Activated T-cell treated with anti-CD3 and anti-CD28 coated beads for 4 hours (primary cell): ENCODE data around the gene RGS7BP.
"Not testable (repeated sequence)": the region's sequence is repeated elsewhere in the genome, so short reads cannot be mapped to it uniquely, and the experiment has no call there.

Source experiments
- DNase-seq: peaks from one replicate; pipeline ENCODE4 v3.0.0-alpha.2; 2020

RGS7BP gene

DNA sequence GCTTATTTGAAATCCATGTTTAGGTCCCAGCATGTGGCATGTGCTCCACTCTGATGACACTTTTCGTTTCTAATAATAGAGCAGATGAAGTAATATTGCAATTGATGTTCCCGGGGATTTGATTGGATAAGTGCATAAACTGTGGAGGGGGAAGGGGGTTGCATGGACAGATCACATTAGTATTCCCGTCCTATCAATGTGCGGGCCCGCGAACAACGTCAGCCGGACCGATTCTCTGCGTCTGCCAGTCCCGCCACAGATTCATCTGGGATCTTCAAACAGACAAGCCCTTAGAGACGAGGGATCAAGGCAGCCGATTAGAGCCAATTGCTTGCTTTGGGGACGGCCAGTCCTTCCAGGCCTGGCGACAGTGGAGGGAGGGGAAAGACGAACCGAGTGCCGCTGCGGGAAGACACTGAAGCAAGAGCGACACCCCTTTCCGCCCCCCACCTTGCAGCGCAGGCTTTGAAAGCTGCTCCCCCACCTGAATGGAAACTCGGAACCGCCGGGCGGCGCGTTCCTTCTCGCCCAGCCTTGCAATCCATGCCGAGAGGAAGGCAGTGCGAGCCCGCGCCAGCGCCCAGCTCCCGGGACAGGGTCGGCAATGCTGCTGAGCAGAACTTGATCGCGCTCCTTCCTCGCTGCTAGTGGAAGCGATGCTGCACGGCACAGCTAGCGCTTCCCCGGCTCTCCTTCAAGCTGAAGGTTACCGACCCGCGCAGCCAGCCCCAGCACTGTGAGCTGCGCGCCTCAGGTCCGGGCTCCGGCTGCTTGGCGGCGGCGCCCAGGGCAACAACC, at the start of gene RGS7BP:
Gene RGS7BP, plus strand, starts transcription at position 247 of the 798 bp plus-strand sequence. CDS start 610 bp downstream, outside the sequence.
- DNase-seq: no peak

DNA sequence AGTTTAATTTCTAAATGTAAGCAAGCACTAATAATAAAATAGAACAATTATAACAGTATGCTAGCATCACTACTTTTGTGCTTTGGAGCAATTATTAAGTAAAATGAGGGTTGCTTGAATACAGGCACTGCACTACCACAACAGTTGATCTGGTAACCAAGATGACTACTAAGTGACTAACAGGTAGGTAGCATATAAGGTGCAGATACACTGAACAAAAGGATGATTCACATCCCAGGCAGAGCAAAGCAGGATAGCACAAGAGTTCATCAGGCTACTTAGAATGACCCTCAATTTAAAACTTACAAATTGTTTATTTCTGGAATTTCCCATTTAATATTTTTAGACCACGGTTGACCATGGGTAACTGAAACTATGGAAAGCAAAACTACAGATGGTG, 48.0 kb upstream of the RGS7BP start:
- DNase-seq: no peak

DNA sequence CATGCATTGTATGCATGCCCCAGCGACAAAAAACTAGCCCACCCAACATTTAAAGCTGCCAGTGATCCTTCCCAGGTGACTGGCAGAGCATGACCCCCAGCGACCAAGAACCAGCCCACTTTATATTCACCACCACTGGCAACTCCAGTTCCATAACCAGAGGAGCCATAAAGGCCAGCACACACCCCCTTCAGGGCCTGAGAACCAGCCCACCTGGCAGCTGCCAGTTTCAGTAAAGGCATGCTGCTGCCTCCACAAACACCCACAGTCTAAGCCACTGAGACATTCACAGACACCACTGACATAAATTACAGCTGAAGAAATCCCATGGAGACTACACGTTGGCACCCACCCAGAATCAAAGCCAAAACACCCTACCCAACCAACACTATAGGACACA, 46.9 kb upstream of the RGS7BP start:
- DNase-seq: no peak

DNA sequence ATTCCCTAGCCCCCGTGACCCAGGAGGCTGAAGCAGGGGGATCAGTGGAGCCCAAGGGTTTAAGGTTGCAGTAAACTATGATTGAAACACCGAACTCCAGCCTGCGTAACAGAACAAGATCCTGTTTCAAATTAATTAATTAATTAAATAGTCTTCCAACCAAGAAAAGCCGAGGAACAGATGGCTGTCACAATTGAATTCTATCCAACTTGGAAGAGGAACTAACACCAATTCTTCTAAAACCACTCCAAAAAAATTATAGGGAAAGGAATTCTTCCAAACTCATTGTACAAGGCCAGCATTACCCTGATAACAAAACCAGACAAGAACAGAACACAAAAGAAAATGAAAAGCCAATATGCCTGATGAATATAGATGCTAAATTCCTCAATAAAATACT, 43.4 kb upstream of the RGS7BP start:
- no peak for DNase-seq

GRCh38 chr5:64486163-64486562, 19.7 kb upstream of the RGS7BP start:
- no peak for DNase-seq

- DNase-seq: no peak
These were observed 18.5 kb upstream of the RGS7BP start for GRCh38 chr5:64487283-64487682.

GRCh38 chr5:64489857-64490256, 16.0 kb upstream of the RGS7BP start:
- DNase-seq: no peak

- DNase-seq: no peak
These were observed 8.4 kb upstream of the RGS7BP start for GRCh38 chr5:64497386-64497785.

- DNase-seq: no peak
These were observed 3.6 kb upstream of the RGS7BP start for GRCh38 chr5:64502196-64502595.

DNA sequence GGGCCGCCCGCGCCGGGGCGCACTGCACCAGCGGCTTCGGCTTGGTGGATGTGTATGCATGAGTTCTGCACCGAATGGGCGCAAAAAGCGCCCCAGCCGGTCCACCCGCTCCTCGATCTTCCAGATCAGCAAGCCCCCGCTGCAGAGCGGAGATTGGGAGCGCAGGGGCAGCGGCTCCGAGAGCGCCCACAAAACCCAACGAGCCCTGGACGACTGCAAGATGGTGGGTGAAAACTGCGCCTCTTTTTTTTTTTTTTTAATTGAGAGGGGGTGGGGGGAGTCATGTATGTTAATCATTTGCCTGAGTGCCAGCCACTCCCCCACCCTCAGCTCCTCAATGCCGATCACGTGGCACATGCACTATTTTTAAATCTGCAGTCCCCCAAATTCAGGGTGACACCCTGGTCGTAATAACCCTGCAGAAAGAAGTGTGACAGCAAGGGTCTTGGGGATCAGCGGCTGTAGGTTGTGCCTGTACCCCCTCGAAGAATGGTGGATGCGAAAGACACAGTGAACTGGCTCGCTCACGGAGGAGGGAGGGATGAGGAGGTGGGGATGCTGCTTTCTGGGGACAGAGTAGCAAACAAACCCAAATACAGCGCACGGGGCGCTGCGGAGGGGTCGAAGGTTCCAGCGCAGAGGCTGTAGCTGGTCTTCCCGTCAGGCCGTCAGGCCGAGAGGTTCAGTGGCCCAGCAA, 900 bp downstream of the RGS7BP start:
- DNase-seq: no peak

GRCh38 chr5:64507264-64507605, 1.4 kb downstream of the RGS7BP start:
- no peak for DNase-seq

- no peak for DNase-seq
These were observed 4.0 kb downstream of the RGS7BP start for GRCh38 chr5:64509828-64510227.

DNA sequence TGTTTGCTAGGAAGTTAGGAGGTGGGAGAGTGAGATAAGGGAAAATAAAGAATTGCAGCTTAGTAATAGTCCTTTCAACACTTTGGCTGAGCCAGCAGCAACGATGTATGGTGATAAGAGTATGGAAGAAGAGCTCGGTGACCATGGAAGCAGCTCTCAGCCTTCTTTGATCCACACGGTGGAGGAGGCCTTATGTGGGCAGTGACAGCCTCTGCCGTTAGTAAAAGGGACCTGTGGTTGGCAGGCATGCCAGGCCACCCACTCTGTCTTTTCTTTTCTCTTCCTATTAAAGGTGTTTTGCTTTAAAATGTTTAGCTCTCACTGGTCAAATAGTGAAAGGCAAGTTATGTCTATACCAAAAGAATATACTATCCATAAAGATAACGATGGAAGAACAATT, 7.7 kb downstream of the RGS7BP start:
- DNase-seq: no peak

DNA sequence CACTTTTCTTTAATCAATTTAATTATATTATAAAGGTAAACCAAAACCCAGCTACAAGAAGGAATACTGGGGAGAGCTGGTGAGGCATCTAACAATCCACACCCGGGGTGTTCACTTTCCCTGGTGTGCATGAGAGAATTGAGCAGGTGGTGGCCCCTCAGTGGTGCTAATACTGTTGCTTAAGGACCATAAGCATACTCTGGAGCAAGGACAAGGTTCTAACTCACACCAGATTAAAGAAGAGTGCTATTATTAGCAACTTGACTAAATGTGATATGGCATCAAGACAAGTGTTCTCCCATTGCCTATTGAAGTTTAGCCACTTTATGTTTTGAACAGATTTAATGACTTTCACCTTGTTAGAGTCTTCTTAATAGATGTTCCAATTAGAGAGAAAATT, 8.8 kb downstream of the RGS7BP start:
- DNase-seq: no peak

- no peak for DNase-seq
These were observed 10.4 kb downstream of the RGS7BP start for GRCh38 chr5:64516216-64516615.

DNA sequence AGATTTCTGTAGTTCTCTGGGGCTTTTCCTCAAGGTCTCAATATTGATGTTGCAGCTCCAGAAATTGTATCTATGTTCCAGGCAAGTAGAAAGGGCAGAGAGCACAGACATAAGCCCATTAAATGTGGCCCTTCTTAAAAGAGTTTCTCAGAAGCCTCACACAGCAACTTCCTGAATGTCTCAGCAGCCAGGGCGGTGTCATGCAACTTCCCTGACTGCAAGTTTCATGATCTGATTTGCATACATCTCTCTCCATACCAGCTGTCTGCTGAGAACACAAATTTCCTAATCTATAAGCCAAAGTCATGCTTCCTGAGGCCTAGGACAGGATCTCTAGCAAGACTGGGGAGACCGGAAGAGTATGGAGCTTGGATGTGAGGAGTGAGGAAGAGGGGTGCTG, 13.0 kb downstream of the RGS7BP start:
- no peak for DNase-seq

DNA sequence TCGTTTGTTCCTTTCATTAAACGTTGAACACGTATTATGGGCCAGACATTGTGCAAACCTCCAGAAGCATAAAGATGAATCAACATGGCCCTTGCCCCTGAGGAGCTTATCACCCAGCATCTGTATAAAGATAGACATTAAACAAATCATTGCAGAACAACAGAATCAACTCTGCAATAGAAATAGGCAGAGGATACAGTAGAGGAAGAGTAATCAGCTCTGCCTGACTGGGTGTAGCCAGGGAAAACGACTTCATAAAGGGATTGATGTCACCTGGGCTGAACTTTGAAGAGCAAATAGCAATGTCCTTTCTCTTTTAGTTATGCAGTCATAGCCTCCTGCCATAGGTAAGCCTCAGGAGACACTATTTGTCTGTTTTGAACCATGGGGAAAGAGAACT, 13.4 kb downstream of the RGS7BP start:
- DNase-seq: no peak

- no peak for DNase-seq
These were observed 21.1 kb downstream of the RGS7BP start for GRCh38 chr5:64526734-64527439.

- DNase-seq: no peak
These were observed 24.3 kb downstream of the RGS7BP start for GRCh38 chr5:64530076-64530475.

- DNase-seq: no peak
These were observed 26.4 kb downstream of the RGS7BP start for GRCh38 chr5:64532212-64532611.

GRCh38 chr5:64532657-64533056, 26.8 kb downstream of the RGS7BP start:
- DNase-seq: no peak

GRCh38 chr5:64534033-64534432, 28.2 kb downstream of the RGS7BP start:
- DNase-seq: no peak

DNA sequence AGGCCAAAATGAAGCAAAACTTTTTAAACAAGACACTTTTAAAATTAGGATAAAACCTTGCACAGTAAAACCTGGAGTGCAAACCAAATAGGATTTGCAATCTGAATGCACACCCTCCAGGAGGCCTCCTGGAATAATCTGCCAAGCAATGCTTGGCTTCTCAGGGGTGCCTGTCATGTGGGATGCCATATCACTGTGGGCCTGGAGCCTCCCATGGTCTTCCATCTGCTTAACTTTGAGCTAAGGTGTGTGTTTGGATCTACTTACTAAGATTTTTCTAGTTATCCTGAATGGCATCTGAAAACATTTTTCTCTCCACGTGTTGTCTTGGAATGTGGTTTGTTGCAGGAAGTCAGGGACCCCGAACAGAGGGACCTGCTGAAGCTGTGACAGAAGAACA, 52.1 kb downstream of the RGS7BP start:
- no peak for DNase-seq

DNA sequence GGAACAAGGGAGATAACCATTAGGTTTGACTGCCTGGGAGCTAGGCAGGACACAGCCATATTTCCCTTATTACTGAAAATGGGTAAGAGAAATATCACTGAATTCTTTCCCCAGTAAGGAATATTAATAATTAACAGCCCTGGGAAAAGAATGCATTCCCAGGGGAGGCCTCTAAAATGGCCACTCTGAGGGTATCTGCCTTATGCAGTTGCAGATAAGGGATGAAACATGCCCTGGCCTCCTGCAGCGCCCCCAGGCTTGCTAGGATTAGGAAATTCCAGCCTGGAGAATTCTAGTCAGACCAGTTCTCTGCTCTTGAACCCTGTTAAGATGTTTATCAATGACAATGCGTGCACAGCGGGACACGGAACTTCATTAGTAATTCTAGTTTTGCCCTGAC, 52.8 kb downstream of the RGS7BP start:
- not testable (repeated sequence) for DNase-seq
